Muscle of back (tissue), 11 donors: ENCODE data around the gene NAT8L. TPM values are rescaled to one million over a fixed set of nuclear protein-coding genes. Genes with fewer than 3 reads are reported as not detected.

ENCODE experiments used
- DNase-seq, 3 donors: peaks; one replicate each; pipeline versions ENCODE4 v3.0.0 to v3.0.0-alpha.2; 2013
- polyA plus RNA-seq, 10 donors: library from polyadenylated mRNA; unstranded; fragments of 120-200 nt; gene quantifications; one replicate each; pipeline ENCODE4 v1.2.1, GENCODE V29; 2013; ENCODE audit not compliant: insufficient read length in 10 of 10

The NAT8L gene
- polyA plus RNA-seq, 10 donors, result 1.4 to 2.9 (median 2.3) TPM

DNA sequence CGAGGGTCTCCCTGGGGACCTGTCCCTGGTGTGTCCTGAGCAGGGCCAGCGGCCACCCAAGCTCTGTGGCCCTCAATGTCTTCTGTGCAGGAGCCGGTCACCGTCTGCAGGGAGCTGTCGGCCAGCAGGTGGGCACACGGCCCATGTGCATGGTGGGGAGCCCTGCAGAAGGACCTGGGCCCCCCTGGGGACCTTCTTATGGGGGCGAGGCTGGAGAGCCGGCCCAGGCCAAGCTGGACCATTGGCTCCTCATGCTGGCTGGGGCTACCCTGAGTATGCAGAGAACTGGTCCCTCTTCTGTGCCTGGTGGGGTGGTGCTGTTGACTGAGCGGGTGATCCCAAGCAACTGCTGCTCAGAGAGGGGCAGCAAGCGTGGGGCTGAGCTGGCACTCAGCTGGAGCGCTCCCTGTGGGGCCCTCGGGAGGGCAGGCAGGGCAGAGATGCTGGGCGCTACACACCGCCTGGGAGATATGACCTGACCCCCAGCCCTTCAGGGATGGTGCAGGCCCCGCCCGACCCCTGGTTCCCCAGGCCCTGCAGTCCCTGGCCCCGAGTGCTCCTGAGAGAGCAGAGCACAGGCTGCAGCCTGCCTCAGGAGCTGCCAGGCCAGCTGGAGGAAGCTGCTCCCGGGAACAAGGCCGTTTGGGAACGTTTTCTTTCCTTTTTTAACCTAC is 14.8 kb downstream of the NAT8L start:
- no peak for DNase-seq

DNA sequence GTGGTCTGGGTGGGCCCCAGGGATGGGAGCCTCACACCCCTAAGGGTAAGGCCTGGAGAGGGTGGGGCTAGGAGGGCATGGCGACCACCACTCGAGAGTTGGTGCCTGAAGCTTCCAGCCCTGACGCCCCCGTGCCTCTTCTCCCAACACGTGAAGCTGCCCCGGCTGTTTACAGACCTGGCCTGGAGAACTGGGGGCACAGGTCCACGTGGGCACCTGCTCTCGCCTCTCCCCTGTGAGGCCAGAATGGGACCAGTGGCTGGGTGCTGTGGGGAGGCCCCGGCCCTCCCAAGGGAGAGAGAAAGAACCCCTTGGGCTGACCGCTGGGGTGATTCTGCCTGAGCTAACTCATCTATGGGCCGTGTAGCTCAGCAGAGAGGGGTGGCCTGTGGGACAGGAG is 15.5 kb downstream of the NAT8L start:
- DNase-seq, result no peak

DNA sequence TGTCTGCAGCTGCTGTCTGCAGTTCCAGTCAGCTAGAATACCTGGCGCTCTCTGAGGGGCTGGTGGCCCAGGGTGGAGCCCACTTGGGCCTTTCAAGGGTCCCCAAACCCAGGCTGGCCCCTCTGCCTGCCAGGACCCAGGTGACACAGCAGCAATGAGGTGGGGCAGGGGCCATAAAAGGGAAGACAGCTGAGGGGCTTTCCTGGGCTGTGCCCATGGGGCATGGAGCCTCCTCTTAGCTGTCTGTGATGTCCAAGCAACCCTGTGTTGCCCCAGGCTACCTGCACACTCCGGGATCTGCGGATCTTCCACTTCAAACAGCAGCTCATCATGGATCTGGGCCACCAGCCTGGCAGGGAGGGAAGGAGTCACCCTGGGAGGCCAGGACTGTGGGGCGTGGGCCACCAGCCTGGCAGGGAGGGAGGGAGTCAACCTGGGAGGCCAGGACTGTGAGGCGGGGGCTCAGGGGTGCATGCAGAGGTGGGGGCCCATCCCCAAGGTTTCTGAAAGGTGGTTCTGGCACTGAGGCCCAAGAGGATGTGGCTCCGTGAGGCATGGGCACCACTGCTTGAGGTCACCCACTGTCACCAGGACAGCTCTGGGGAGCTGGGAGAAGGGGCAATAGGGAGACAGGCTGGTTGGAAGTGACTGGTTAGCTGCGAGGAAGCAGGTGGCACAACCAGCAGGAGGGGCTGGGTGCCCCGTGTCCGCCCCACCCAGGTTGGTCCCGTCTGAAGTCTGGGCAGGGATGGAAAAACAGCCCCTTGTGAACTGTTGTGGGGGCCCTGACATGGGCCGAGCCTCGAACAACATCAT is 16.3 kb downstream of the NAT8L start:
- no peak for DNase-seq

DNA sequence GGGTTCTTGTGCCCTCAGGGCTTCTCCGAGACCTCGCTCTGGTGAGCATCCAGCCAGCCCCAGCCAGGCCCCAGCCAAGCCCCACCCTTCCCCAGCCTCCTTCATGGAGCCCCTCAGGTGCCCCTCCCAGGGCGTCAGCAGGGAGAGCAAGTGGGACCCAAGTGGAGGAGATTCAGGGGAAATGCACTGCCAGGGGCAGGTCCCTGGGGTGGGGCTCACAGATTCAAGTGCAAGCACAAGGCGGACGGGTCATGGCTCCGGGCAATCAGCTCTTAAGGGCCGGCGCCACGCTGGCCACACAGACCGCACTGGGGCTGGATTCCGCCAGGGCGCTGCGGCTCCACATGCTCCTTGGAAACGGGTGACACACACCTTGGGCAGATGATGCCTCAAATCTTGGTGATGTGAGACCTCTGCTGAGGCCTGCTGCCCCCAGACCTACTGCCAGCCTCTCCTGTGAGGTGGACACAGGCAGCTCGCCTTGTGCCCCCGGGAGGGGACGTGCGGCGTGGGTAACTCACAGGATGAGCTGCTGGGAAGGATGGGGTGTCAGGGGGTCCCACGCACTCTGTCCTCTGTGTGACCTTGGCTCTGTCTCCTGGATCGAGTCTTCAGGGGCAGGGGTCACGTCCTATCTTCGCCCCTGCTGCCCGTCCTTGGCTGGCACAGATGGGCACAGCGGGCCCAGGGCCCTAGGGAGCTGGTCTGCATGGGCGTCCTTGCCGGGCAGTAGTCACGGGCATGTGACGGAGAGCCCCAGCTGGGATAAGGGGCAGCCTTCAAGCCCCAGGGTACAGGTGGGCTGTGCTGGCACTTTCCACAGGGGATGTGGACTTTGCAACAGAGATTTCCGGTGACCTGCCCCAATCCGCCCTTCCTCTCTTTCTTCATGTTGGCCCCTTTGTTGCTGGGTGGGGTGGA is 17.1 kb downstream of the NAT8L start:
- DNase-seq, result no peak

DNA sequence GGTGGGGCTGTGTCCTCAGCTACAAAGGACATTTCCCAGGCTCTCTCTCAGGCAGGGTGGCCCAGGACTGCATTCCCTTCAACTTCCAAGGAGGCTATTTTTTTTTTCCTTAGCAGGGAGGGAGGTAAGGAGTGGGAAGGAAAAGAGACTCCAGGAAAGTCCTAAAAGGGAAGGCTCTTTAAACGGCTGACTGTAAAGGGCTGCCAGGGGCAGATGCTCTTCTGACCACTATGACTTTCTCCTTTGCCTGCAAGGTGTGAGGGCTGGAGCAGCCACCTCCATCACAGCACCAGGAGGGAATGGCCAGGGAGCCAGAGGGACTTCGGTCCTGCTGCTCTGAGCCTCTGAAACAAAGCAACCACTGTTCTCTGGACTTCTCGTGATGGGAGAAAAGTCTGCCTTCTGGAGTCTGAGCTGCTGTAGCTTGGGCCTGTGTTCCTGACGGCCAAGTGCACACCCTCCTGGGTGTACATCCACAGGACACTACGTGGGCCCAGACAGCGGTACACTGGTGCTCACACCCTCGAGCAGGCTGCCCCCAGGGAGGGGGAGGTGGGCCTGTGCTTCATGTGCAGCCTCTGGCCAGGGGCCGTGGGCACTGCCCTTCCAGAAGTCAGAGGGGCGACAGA is 17.9 kb downstream of the NAT8L start:
- no peak for DNase-seq

DNA sequence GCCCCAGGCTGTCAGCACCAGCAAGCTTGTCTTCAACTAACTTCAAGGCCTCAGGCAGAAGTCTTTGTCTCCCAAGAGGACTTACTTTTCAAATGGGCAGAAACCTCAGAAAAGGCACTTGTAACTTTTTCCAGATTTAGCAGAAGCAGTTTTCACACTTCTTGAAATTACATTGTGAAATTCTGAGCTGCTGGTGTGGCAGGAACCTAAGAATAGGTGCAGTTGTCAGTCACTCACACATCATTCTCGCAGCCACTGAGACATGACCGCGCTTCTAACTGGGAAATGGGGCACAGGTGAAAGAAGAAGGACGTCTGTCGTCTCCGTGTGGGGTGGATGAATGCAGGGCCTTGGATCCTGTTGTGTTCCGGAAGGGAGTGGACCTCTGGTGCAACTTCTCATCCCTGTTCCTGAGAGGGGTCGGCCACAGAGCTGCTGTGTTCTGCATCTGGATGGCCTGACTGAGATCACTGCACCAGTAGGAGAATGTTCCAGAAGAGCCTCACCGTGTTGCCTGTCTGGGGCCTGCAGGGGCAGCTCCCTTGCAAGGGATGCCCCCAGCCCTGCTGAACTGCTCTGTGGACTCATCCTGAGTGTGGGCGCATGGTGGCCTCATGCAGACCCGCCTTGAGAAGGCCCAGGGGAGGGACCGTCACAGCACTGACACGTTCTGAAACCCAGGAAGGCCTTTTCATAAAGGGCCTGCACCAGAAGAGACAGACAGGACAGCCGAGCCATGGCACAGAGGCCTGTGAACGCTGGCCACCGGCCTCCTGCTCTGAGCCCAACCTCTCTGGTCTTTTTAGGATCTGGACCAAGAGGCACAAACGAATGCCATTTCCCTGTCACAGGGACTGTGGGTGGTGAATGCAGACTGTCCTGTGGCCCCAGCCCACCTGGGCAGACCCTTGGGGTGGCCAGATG is 18.7 kb downstream of the NAT8L start:
- DNase-seq, result no peak

DNA sequence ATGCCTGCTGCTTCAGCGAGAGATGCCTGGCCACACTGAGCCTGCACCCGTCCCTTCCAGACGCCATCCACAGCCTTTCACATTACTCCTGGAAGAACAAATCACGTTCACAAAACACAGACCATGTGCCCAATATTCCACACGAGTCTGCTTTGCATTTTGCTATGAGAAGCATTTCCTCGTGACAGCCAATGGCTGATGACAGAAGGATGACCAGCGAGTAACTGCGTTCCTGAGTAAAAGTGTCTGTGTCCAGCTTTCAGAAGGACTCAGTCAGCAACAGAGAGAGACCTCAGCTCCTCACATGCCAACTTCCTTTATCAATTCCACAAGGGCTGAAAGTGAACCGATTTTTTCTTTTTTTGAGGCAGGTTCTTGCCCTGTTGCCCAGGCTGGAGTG is 19.5 kb downstream of the NAT8L start:
- no peak for DNase-seq

DNA sequence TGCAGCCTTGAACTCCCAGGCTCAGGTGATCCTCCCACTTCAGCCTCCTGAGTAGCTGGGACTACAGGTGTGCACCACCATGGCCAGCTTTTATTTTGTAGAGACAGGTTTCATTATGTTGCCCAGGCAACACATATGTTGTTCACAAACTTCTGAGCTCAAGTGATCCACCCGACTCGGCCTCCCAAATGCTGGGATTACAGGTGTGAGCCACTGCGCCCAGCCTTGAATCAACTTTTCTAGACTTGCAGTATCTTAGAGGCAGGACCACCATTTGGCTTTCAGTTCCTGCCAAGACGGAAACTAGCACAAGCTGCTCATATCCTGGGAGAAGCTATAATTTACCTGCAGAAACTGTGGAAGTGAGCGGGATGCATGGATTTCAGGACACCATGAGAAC is 19.9 kb downstream of the NAT8L start:
- no peak for DNase-seq

DNA sequence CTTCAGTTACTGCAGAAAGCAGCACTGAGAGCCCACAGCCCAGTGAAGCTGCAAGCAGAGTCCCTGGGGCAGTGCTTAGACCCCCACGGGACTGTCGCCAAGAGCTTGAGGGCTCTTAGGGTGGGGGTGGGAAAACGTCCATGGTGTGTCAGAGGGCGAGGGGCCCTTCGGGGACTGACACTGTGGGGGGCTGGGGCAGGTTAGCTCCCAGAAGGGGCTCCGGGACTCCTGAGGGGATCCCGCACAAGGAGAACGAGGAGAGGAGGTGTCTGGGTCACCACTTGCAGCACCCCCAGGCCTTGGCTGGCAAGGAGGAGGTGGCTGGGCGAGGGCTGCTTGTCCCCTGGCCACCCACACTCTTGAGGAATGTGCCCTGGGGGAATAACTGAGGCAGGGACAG is 20.8 kb downstream of the NAT8L start:
- DNase-seq, result no peak

DNA sequence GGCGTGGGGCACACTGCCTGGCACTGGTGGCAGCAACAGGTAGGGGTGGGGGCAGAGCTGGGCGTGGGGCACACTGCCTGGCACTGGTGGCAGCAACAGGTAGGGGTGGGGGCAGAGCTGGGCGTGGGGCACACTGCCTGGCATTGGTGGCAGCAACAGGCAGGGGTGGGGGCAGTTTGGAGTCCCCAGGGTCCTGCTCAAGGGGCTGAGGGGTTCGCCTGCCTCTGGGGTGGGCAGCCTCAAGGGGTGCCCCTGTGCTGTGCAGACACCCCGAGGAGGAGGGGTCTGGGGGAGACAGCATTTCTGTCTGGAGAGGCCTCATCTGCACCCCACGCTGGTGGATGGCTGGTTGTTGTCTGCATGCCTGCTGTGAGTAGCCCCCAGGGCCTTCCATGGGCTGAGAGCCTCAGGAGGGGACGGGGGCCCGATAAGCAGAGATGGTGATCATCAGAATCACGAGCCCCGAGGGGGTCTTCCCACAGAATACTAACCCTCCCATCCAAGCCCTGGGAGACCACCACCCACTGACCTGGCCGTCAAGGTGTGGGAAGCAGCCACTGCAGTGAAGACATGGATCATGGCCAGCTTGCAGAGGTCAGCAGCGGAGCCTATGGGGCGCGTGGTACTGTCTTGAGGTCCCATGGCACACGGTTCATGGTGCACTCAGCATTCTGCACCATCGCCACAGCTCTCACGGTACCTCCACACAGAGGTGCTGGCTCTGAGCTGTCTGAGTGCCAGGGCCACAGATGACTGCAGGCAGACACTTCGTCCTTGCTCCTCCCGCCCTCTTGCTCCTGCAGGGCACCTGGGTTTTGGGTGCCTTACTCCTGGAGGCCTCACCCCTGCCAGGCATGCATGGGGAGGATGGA is 21.5 kb downstream of the NAT8L start:
- DNase-seq, result no peak

DNA sequence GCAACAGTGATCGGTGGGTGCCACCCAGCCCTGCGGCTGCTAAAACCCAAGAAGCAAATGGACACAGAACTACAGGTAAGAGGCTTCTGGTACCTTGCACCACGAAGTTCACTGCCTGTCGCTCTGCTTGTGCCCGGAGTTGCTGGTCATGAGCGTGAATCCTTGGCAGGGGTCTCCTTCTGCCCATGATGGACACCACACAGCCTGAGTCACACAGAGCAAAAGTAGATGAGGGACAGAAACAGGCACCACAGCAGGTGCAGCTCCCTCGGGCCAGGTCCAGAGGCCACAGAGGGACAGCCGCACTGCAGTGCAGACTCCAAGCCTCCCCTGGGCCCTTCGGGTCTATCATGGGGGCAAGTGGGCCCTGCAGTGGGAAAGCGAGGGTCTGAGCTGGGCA is 22.4 kb downstream of the NAT8L start:
- no peak for DNase-seq

DNA sequence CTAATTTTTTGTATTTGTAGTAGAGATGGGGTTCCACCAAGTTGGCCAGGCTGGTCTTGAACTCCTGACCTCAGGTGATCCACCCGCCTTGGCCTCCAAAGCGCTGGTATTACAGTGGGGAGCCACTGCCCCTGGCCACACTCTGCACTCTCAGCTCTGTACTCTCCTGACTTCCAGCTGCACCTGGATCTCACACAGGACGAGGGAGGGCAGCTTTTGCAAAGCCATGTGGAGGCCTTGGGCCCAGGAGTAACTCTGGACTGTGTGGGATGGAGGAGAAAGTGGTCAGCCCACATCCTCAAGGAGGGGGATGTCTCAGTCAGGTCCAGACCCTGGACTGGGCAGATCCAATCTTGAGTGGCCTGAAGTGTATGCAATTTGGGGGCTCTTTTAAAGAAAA is 23.0 kb downstream of the NAT8L start:
- no peak for DNase-seq

DNA sequence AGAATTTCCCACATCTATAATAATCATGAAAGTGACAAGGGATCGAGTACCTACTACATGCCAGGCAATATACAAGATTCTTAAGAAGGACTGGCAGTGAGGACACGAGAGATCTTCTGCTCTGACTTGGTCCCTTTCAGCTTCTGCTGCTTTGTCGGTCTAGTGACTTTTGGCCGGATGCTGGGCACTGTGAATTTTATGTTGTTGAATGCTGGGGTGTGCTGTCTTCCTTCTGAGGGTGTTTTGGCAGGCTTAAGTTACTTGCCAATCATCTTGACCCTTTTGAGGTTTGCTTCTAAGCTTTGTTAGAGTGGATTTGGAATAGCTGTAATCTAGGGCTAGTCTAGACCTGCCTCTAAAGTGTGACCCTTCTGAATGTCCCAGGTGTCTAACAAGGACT is 23.5 kb downstream of the NAT8L start:
- no peak for DNase-seq

DNA sequence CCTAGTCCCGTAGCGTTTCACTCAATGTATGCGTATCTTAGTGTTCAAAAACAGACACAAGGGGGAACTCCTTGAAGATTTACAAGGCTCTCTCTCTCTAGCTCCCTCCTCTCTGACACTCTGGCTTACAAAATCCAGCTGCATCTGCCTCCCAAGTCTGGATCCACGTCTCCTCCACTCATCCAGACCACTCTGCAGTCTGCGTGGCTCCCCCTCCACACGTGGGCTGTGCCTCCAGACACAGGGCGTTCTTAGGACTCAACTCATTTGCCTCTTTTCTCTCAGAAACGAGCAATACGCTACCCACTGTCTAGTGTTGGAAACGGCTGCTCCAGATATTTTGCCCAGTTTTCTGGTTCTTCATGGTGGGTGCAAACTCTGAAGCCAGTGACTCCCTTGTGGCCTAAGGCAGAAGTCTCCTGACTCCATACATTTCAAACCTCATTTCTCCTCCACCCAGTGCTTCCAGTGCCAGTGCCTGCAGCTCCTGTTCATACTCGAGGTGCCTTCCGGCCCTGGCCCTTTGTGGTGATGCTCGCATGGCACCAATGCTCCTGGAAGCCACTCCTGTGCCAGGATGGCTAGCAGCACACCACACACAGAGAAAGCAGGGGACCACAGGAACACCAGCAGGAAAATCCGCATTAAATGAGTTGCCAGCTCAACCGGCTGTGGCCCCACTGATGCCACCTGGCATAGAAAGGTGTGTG is 24.1 kb downstream of the NAT8L start:
- DNase-seq, result no peak

DNA sequence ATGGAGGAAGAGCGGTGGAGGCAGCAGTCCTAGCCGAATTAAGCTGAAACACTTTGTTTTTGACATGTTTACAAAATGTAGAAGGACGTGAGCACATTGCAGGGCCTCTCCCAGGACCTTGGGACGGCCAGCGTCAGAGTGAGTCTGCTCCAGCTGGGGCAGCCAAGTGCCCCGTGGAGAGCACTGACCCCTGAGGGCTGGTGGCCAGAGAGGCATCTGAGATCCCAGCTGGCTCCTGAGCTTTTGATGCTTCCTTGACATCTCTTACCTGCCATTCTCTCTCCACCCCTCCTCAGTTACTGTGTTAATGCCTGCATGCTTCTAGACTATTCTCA is 24.7 kb downstream of the NAT8L start:
- no peak for DNase-seq

DNA sequence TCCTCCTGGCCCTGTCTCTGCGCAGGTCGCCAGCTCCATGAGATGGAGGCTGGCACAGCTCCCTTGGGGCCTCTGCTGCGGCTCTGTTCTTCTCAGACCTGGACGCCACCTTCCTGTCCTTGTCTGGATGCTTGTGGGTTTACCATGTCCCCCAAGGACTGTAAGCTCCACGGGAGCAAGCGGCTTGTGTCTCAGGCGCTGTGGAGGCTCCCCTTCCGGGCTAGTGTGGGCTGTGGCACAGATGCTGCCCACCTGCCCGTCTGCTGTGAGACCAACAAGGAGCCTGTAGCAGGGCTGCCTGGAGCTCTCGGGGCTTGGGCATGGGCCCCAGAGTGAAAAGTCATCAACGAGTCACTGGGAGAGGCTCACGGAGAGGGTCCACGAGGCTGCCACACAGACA is 25.2 kb downstream of the NAT8L start:
- DNase-seq, result no peak

DNA sequence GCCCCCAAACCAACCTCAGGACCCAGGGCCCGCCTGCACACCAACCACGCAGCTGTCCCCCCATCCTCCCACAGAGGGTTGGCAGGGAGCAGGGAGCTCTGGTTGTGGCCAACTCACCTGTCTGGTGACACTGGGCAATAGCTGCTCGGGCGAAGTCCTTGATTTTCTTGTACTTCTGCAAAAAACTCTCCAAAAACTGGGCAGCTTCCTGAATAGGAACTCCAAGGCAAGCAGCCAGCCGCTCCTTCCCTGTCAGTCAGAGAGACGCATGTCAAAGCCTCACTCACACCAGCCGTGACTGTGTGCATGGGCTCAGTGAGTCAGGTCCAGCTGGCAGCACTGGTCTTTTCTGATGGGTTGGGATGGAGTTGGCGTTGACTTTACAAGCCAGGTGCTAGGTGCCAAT is 26.4 kb downstream of the NAT8L start:
- no peak for DNase-seq

DNA sequence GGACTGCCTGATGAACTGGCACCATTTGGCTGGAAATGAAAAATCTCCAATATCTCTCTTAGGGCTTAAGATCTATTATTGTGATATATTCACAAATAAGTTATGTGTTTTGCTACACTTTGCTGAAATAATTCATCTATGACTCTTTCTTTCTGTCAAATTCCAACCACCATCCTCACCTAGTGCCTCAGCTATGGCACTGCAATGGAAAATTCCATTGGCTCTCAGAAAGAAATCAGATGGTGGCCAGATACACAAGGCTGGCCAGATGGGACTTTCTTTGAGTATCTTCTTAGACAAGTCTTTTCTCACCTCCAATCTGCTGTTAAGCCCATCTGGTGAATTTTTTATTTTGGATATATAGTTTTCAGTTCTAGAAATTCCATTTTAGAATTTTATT is 28.0 kb downstream of the NAT8L start:
- DNase-seq, result no peak

DNA sequence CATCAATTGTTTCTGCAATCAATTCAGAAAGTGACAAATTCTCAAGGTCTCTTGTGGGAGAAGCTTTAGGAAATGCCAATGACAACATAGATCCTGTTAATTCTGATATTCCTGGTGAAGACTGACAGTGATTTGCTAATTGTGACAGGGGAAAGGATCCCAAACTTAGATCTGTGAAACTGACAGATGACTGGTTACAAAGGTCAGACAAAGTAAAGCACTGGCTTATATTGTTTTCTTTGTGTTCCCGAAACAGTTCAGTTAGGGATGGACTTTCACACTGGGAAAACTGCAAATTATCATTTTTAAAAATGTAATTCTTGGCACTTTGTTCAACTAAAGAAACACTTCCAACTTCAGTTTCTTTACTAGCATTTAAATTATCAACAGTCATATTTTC is 30.1 kb downstream of the NAT8L start:
- DNase-seq, result no peak
